EL (cell line): ENCODE results near the gene GALNT10.
A peak's percentile ranks its signal among the peaks of the same experiment; 100 is the strongest.

Experiments used
- DNase-seq: peaks from one replicate; pipeline ENCODE4 v3.0.0-alpha.2; 2016

The GALNT10 gene

GRCh38 chr5:154300207-154300883, 109.8 kb downstream of the GALNT10 start:
- DNase-seq, result no peak

- DNase-seq, result no peak
Measured at GRCh38 chr5:154301726-154302125, 111.2 kb downstream of the GALNT10 start.

- no peak for DNase-seq
Measured at GRCh38 chr5:154302161-154302560, 111.6 kb downstream of the GALNT10 start.

- no peak for DNase-seq
Measured at GRCh38 chr5:154303133-154303532, 112.6 kb downstream of the GALNT10 start.

- peak; percentile 88 for DNase-seq
Measured at GRCh38 chr5:154308443-154309370, 118.2 kb downstream of the GALNT10 start.

- DNase-seq, result peak; percentile 70
Measured at GRCh38 chr5:154309371-154309745, 118.8 kb downstream of the GALNT10 start.

- DNase-seq, result peak; percentile 47
Measured at GRCh38 chr5:154309805-154310204, 119.3 kb downstream of the GALNT10 start.

GRCh38 chr5:154311362-154311761, 120.8 kb downstream of the GALNT10 start:
- DNase-seq, result no peak

GRCh38 chr5:154312000-154312399, 121.5 kb downstream of the GALNT10 start:
- no peak for DNase-seq

GRCh38 chr5:154312576-154312975, 122.0 kb downstream of the GALNT10 start:
- DNase-seq, result peak; percentile 28

GRCh38 chr5:154313360-154314017, 123.0 kb downstream of the GALNT10 start:
- no peak for DNase-seq

- no peak for DNase-seq
Measured at GRCh38 chr5:154315196-154315595, 124.7 kb downstream of the GALNT10 start.

GRCh38 chr5:154315756-154316155, 125.2 kb downstream of the GALNT10 start:
- no peak for DNase-seq

- no peak for DNase-seq
Measured at GRCh38 chr5:154316223-154316935, 125.8 kb downstream of the GALNT10 start.

GRCh38 chr5:154317916-154318315, 127.4 kb downstream of the GALNT10 start:
- DNase-seq, result no peak

GRCh38 chr5:154318691-154319090, 128.2 kb downstream of the GALNT10 start:
- no peak for DNase-seq

- no peak for DNase-seq
Measured at GRCh38 chr5:154319736-154320135, 129.2 kb downstream of the GALNT10 start.

- DNase-seq, result no peak
Measured at GRCh38 chr5:154320224-154321089, 129.9 kb downstream of the GALNT10 start.

- no peak for DNase-seq
Measured at GRCh38 chr5:154321546-154321945, 131.0 kb downstream of the GALNT10 start.

- no peak for DNase-seq
Measured at GRCh38 chr5:154324033-154324432, 133.5 kb downstream of the GALNT10 start.

- DNase-seq, result no peak
Measured at GRCh38 chr5:154325566-154325965, 135.0 kb downstream of the GALNT10 start.

- no peak for DNase-seq
Measured at GRCh38 chr5:154329062-154329461, 138.5 kb downstream of the GALNT10 start.
